T-helper 17 cell (primary cell): Measurements from ENCODE around the gene C2orf69. TPM values are rescaled to one million over a fixed set of nuclear protein-coding genes. Genes with fewer than 3 reads are reported as not detected.
"Not testable (repeated sequence)": the region's sequence is repeated elsewhere in the genome, so short reads cannot be mapped to it uniquely, and the experiment has no call there.

ENCODE experiments used
- ATAC-seq: fragments of 150-1000 bp; cut with Tn5 transposase; 2 replicates; pipeline ENCODE4 v1.10.0; 2021; ENCODE audit warnings: mild to moderate bottlenecking, moderate library complexity
- DNase-seq, 3 donors: peaks; one replicate each; pipeline versions ENCODE4 v3.0.0 to v3.0.0-alpha.2; 2020 to 2021
- H3K9me3 ChIP-seq: one replicate; pipeline ENCODE4 v1.7.0; 2013; ENCODE audit warnings: low read length, mild to moderate bottlenecking; ENCODE audit not compliant: control insufficient read depth, poor library complexity, severe bottlenecking
- H3K27ac Mint-ChIP-seq: one replicate; pipeline ENCODE4 v1.8.0; 2022; ENCODE audit warnings: mild to moderate bottlenecking, moderate library complexity, mixed read lengths
- H3K27me3 Mint-ChIP-seq: one replicate; pipeline ENCODE4 v1.8.0; 2022; ENCODE audit warnings: mixed read lengths
- H3K36me3 Mint-ChIP-seq: one replicate; pipeline ENCODE4 v1.8.0; 2022; ENCODE audit warnings: low read depth, mixed read lengths
- H3K4me1 Mint-ChIP-seq: one replicate; pipeline ENCODE4 v1.8.0; 2022; ENCODE audit warnings: mild to moderate bottlenecking, mixed read lengths
- H3K4me3 Mint-ChIP-seq: one replicate; pipeline ENCODE4 v1.8.0; 2022; ENCODE audit warnings: mild to moderate bottlenecking, moderate library complexity, mixed read lengths
- total RNA-seq, 4 donors: library from RNA in 2 of 4; stranded (reverse) in 2 of 4; gene quantifications; one replicate each; pipeline ENCODE4 v1.2.3 and lab custom pipeline; 2022 to 2026

The C2orf69 gene
- total RNA-seq, 2 donors from 2014 or later: 13.5 to 18.0 TPM

DNA sequence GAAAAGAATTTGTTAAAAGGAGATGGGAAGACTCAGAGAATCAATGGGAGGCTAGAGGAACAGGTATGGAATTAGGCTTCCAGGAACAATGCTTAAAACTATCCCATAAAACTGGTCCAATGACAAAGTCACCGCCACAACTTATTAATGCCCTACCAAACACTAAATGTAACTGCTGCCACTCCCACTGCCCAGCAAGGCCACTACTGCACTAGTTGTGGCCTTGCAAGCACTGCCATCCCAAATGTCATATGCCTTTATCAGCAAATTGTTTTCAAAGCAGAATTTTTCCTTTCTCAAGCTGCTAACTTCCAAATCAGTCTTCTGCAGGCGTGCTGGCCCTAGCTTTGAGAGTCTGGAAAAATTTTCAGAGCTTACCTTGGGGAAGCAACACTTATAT lies 14.5 kb upstream of the C2orf69 start:
- Mint-ChIP-seq H3K27ac (no peak overlapping the region), H3K4me3 (no peak overlapping the region), H3K36me3 (no peaks in the 10 kb centered on the region), H3K4me1 (peaks cover 2% of the 10 kb centered on the region), H3K27me3 (peaks cover 11% of the 10 kb centered on the region)
- no peaks in the 10 kb centered on the region for H3K9me3 ChIP-seq
- no peak for ATAC-seq
- no peak for DNase-seq

DNA sequence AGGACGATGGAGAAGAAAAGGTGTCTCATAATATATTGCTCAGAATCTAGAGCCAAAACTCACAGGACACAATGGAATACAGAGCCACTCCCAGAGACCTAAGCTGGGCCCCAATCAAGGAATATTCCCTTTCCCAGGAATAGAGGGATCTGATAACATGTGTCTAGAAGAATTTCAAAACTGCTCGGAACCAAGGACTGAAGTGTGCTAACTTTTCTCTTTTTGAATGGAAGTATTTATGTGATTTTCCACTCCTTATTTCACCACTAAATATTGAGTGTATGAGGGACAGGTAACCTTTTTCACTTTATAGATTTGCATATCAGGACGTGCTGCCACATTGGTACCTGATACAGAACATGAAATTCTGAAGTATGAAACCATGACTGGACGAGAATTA lies 9.2 kb upstream of the C2orf69 start:
- Mint-ChIP-seq H3K4me3 (no peak overlapping the region), H3K27me3 (peaks cover 39% of the 10 kb centered on the region), H3K36me3 (no peaks in the 10 kb centered on the region), H3K4me1 (no peaks in the 10 kb centered on the region), H3K27ac (no peak overlapping the region)
- H3K9me3 ChIP-seq: no peaks in the 10 kb centered on the region
- no peak for DNase-seq
- no peak for ATAC-seq

DNA sequence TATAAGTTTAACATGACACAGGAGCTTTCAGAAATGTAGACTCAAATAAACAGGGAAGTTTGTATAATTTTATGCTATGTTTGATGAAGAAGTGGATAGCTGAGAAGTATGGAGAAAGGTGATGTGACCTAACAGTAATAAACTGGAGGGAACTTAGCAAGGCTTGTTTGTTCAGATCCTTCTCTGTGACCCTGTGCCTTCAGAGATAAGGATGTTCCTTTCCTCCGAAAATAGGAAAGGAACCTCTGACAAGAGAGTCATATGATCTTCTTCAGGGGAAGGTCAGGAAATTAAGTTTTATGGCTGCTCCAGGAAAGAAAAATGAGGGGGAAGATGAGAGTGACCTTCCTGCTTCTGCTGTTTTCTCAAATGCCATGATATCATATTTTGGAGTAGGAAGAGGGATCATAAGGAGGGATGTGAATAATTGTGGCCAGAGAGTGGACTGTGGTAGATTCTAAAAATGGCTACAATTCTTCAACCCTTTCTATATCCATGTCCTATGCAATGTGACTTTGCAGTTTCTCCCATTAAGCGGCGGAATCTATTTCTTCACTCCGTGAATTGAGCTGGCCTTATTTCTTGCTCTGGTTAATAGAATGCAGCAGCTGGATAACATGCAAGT lies 8.5 kb upstream of the C2orf69 start:
- no peak overlapping the region for H3K4me3 Mint-ChIP-seq
- no peaks in the 10 kb centered on the region for H3K36me3 Mint-ChIP-seq
- no peaks in the 10 kb centered on the region for H3K4me1 Mint-ChIP-seq
- ATAC-seq (no peak), DNase-seq (no peak)
- H3K27me3 Mint-ChIP-seq: peaks cover 41% of the 10 kb centered on the region
- H3K27ac Mint-ChIP-seq: no peak overlapping the region
- H3K9me3 ChIP-seq: no peaks in the 10 kb centered on the region

DNA sequence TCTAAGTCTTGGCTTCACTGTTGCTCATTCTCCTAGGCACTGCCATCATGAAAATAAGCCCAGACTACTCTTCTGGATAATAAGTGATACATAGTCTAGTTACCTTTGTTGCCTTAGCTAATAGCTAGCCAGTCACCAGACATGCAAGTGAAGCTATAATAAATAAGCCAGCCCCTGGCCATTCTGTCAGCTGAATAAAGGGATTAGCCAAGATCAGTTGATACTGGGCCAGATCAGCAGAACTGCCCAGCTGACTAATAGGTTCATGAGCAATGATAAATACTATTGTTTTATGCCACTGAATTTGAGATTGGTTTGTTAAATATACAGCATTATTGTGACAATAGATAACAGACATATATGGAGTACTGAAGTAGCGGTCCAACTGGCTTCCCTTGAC lies 8.0 kb upstream of the C2orf69 start:
- no peak for DNase-seq
- Mint-ChIP-seq H3K27me3 (peaks cover 42% of the 10 kb centered on the region), H3K4me1 (no peaks in the 10 kb centered on the region), H3K4me3 (no peak overlapping the region), H3K36me3 (no peaks in the 10 kb centered on the region), H3K27ac (no peak overlapping the region)
- H3K9me3 ChIP-seq: no peaks in the 10 kb centered on the region
- ATAC-seq: no peak

DNA sequence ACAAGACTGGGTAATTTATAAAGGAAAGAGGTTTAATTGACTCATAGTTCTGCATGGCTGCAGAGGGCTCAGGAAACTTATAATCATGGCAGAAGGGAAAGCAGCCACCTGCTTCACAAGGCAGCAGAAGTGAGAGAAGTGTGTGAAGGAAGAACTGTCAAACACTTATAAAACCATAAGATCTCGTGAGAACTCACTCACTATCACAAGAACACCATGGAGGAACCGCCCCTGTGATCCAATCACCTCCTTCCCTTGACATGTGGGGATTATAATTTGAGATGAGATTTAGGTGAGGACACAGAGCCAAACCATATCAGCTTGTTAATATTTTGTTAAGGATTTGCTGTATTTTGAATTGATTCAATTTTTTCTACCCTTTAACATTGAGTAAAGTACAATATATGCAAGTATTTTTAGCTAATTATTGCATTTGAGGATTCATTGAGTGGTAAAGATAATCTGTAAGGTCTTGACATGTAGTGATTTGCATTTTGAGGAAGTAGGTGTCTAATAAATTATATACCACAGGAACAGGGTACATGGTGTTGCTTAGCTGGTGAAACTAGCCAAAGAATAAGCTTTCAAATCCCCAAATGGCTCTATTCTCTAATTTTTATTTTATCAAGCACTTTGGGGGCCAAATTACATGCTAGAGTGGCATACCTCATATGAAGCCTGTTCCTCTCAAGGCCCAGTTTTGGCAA lies 3.9 kb upstream of the C2orf69 start:
- DNase-seq: no peak
- Mint-ChIP-seq H3K36me3 (peaks cover 4% of the 10 kb centered on the region), H3K27me3 (peaks cover 38% of the 10 kb centered on the region), H3K27ac (no peak overlapping the region), H3K4me3 (no peak overlapping the region), H3K4me1 (peaks cover 11% of the 10 kb centered on the region)
- no peaks in the 10 kb centered on the region for H3K9me3 ChIP-seq
- ATAC-seq: no peak

DNA sequence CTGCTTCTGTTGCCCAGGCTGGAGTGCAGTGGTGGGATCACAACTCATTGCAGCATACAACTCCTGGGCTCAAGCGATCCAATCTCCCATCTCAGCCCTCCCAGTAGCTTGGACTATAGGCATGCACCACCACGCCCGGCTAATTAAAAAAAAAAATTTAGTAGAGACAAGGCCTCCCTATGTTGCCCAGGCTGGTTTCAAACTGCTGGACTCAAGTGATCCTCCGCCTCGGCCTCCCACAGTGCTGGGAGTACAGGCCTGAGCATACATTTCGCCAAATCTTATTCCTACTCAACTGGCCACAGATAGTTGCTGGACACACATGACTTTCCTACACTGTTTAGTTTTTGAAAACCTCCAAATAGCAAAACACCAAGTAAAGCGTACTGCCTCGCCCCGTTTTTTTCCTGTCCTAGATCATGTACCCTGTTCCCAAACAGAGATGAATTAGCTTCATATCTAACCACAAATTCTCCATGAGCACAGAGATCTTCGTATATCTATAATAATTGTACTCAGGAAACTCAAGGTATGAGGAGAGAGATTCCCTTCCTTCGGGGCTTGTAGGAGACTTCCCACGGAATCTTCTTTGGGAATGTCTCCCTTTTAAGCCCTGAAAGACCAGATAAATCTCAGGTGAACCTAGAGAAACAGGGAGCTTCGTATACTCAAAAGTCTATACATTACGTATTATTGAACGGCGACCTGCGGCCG lies 598 bp upstream of the C2orf69 start:
- H3K27ac Mint-ChIP-seq: peak overlapping the region; percentile 98
- H3K9me3 ChIP-seq: no peaks in the 10 kb centered on the region
- H3K4me1 Mint-ChIP-seq: peaks cover 30% of the 10 kb centered on the region
- DNase-seq: no peak
- peaks cover 4% of the 10 kb centered on the region for H3K36me3 Mint-ChIP-seq
- peaks cover 18% of the 10 kb centered on the region for H3K27me3 Mint-ChIP-seq
- peak overlapping the region; percentile 100 for H3K4me3 Mint-ChIP-seq
- ATAC-seq: no peak

DNA sequence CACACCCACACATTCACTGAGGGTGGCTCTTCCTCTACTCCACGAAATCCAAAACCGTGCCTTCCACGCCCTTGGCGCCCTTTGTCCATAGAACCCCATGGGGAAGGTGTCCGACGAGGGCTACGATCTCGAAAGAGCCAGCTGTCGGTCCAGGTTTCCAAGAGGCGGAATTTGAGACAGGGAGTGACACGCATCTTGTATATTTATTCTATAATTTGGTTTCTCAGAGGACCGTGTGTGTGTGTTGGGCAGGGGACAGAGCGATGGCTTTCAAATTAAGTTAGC lies 726 bp downstream of the C2orf69 start:
- H3K4me1 Mint-ChIP-seq: peaks cover 30% of the 10 kb centered on the region
- no peak for DNase-seq
- no peak for ATAC-seq
- H3K27me3 Mint-ChIP-seq: peaks cover 9% of the 10 kb centered on the region
- peak overlapping the region; percentile 100 for H3K4me3 Mint-ChIP-seq
- peaks cover 4% of the 10 kb centered on the region for H3K36me3 Mint-ChIP-seq
- no peaks in the 10 kb centered on the region for H3K9me3 ChIP-seq
- H3K27ac Mint-ChIP-seq: peak overlapping the region; percentile 98

DNA sequence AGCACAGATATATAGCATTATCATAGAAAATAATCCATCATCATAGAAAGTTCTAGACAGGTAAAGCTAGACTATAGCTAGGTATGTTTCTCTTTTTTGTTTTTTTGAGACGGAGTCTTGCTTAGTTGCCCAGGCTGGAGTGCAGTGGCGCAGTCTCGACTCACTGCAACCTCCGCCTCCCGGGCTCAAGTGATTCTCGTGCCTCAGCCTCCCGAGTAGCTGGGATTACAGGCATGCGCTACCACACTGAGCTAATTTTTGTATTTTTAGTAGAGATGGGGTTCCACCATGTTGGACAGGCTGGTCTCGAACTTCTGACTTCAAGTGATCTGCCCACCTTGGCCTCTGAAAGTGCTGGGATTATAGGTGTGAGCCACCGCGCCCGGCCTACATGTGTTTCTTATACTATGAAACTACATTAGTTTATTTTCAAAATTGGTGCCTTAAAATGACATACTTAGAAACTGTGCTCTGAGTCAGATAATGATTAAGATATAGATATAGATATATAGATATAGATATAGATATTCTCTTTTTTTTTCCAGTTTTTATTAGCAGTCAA lies 1.5 kb downstream of the C2orf69 start:
- H3K4me1 Mint-ChIP-seq: peaks cover 30% of the 10 kb centered on the region
- not testable (repeated sequence) for H3K9me3 ChIP-seq, H3K4me3 Mint-ChIP-seq, H3K36me3 Mint-ChIP-seq, DNase-seq, H3K27me3 Mint-ChIP-seq, ATAC-seq
- H3K27ac Mint-ChIP-seq: peak overlapping the region; percentile 98

DNA sequence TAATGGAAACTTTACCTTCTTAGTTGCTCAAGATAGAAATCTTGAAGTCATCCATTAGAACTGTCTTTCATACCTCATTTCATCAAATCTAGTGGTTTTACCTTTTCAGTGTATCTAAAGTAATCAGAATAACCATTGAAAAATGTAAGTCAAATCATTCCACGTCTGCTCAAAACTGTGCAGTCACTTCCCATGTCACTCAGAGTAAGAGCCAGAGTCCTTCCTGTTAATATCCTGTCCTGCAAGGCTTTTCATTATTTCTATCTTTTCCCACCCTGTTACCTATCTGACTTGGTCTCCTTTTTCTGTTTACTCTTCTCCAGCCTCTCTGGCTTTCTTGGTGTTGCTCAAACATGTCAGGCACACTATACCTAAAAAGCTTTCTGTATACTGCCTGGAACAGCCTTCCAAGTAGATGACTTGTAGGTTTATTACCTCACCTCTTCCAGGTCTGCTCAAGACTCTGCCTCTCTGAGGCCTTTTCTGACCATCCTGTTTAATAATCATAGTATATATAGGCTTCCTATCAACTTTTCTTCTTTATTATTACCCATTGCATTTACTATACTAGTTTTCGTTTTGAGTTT lies 3.4 kb downstream of the C2orf69 start:
- H3K36me3 Mint-ChIP-seq: peaks cover 6% of the 10 kb centered on the region
- H3K4me3 Mint-ChIP-seq: peak overlapping the region; percentile 51
- H3K27me3 Mint-ChIP-seq: no peaks in the 10 kb centered on the region
- DNase-seq (no peak), ATAC-seq (no peak)
- H3K4me1 Mint-ChIP-seq: peaks cover 34% of the 10 kb centered on the region
- H3K27ac Mint-ChIP-seq: peak overlapping the region; percentile 72
- no peaks in the 10 kb centered on the region for H3K9me3 ChIP-seq

DNA sequence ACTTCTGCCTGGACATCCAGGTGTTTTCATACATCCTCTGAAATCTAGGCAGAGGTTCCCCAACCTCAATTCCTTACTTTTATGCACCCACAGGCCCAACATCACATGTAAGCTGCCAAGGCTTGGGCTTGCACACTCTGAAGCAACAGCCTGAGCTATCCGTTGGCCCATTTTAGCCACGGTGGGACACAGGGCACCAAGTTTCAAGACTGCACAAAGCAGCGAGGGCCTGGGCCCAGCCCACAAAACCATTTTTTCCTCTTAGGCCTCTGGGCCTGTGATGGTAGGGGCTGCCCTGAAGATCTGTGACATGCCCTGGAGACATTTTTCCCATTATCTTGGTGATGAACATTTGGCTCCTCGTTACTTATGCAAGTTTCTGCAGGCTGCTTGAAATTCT lies 5.9 kb downstream of the C2orf69 start:
- Mint-ChIP-seq H3K27me3 (no peaks in the 10 kb centered on the region), H3K27ac (no peak overlapping the region), H3K4me3 (no peak overlapping the region), H3K4me1 (peaks cover 26% of the 10 kb centered on the region), H3K36me3 (peaks cover 2% of the 10 kb centered on the region)
- no peaks in the 10 kb centered on the region for H3K9me3 ChIP-seq
- ATAC-seq: no peak
- no peak for DNase-seq

DNA sequence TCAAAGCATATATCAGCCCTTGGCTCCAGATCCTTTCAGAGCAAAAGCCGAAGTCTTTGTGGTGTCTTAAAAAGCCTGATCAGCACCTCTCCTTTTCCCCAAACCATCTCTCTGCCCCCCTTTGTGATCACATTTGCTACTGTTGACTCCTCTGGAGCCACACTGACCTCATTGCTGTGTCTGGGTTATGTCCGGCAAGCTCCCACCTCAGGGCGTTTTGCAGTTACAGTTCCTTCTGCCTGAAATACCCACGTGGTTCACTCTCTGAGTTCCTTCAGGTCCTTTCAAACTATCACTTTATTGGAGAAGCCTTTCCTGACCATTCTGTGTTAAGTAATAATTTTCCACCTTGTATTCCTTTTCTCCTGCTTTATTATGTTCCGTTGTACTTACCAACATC lies 11.8 kb downstream of the C2orf69 start:
- ATAC-seq (no peak), DNase-seq (no peak)
- H3K27me3 Mint-ChIP-seq: no peaks in the 10 kb centered on the region
- H3K4me1 Mint-ChIP-seq: peaks cover 14% of the 10 kb centered on the region
- peaks cover 2% of the 10 kb centered on the region for H3K36me3 Mint-ChIP-seq
- no peak overlapping the region for H3K4me3 Mint-ChIP-seq
- no peaks in the 10 kb centered on the region for H3K9me3 ChIP-seq
- H3K27ac Mint-ChIP-seq: no peak overlapping the region

DNA sequence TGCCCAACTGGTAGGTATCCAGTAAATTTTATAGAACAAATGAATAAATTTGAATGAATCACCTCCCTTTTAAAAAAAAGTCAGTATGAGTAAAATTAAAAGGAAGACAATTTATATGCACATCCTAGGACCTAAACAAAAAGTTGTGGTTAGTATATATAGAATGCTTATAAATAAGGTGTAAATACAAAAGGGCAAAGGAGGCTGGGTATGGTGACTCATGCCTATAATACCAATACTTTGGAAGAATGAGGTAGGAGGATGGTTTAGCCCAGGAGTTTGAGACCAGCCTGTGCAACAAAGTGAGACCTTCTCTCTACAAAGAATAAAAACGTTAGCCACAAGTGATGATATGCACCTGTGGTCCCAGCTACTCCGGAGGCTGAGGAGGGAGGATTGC lies 12.8 kb downstream of the C2orf69 start:
- Mint-ChIP-seq H3K4me3 (no peak overlapping the region), H3K27ac (peak overlapping the region; percentile 11), H3K4me1 (peaks cover 12% of the 10 kb centered on the region), H3K27me3 (no peaks in the 10 kb centered on the region), H3K36me3 (no peaks in the 10 kb centered on the region)
- H3K9me3 ChIP-seq: no peaks in the 10 kb centered on the region
- DNase-seq (no peak), ATAC-seq (no peak)

DNA sequence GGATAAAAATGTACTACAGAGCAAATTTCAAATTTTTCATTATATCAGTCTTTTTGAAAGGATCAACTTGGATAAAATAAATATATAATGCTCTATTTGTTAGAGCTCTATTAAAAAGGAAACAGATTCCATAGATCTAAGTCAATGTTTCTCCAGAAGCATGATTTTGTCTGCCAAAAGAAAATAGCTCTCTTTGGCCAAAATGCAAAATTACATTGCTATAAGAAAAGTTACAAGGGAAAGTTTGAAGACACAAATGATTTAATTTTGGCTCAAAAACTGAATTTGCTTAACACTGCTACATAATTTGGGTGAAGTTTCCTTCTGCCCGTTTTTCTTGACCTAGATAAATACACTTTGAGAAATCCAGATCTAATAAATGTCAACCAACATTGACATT lies 15.7 kb downstream of the C2orf69 start:
- peak overlapping the region; percentile 2 for H3K27ac Mint-ChIP-seq

More for the DNA sequence above, 15.7 kb downstream of the C2orf69 start:
- Mint-ChIP-seq H3K27me3 (no peaks in the 10 kb centered on the region), H3K4me3 (no peak overlapping the region), H3K4me1 (peaks cover 12% of the 10 kb centered on the region), H3K36me3 (no peaks in the 10 kb centered on the region)
- no peak for DNase-seq
- no peak for ATAC-seq
- no peaks in the 10 kb centered on the region for H3K9me3 ChIP-seq
